ENCODE results near the gene C1QTNF12. TPM values are rescaled to one million over a fixed set of nuclear protein-coding genes. Genes with fewer than 3 reads are reported as not detected.

The C1QTNF12 gene
- total RNA-seq, 1 experiment from 2014 or later, result 0.57 TPM

- peak; percentile 74 for DNase-seq (ENCODE audit: low read depth)
Measured at GRCh38 chr1:1281533-1282321, 35.2 kb upstream of the C1QTNF12 start.

- DNase-seq (ENCODE audit: low read depth), result no peak
Measured at GRCh38 chr1:1280782-1281481, 34.4 kb upstream of the C1QTNF12 start.

- DNase-seq (ENCODE audit: low read depth), result no peak
Measured at GRCh38 chr1:1279028-1279427, 32.5 kb upstream of the C1QTNF12 start.

GRCh38 chr1:1278620-1279019 is 32.1 kb upstream of the C1QTNF12 start:
- DNase-seq (ENCODE audit: low read depth), result no peak

GRCh38 chr1:1275836-1276235 is 29.3 kb upstream of the C1QTNF12 start:
- no peak for DNase-seq (ENCODE audit: low read depth)

GRCh38 chr1:1274931-1275431 is 28.5 kb upstream of the C1QTNF12 start:
- DNase-seq (ENCODE audit: low read depth), result no peak

GRCh38 chr1:1274299-1274930 is 27.9 kb upstream of the C1QTNF12 start:
- DNase-seq (ENCODE audit: low read depth), result no peak

GRCh38 chr1:1273512-1274298 is 27.2 kb upstream of the C1QTNF12 start, which contains the start of gene UBE2J2:
Gene UBE2J2, minus strand, starts transcription at chr1:1273854. Its CDS starts 5,862 bp downstream, at chr1:1267992.
- peak; percentile 82 for DNase-seq (ENCODE audit: low read depth)

GRCh38 chr1:1273209-1273511 is 26.6 kb upstream of the C1QTNF12 start:
- no peak for DNase-seq (ENCODE audit: low read depth)

GRCh38 chr1:1272341-1273208 is 26.1 kb upstream of the C1QTNF12 start:
- no peak for DNase-seq (ENCODE audit: low read depth)

GRCh38 chr1:1270813-1271212 is 24.3 kb upstream of the C1QTNF12 start:
- no peak for DNase-seq (ENCODE audit: low read depth)

- DNase-seq (ENCODE audit: low read depth), result no peak
Measured at GRCh38 chr1:1268284-1268682, 21.8 kb upstream of the C1QTNF12 start.

- DNase-seq (ENCODE audit: low read depth), result no peak
Measured at GRCh38 chr1:1267488-1268283, 21.2 kb upstream of the C1QTNF12 start.

- DNase-seq (ENCODE audit: low read depth), result peak; percentile 98
Measured at GRCh38 chr1:1264868-1265272, 18.3 kb upstream of the C1QTNF12 start.

- DNase-seq (ENCODE audit: low read depth), result peak; percentile 38
Measured at GRCh38 chr1:1264026-1264425, 17.5 kb upstream of the C1QTNF12 start.

GRCh38 chr1:1262758-1263157 is 16.2 kb upstream of the C1QTNF12 start:
- no peak for DNase-seq (ENCODE audit: low read depth)

GRCh38 chr1:1262071-1262470 is 15.5 kb upstream of the C1QTNF12 start:
- DNase-seq (ENCODE audit: low read depth), result no peak

GRCh38 chr1:1260843-1261560 is 14.5 kb upstream of the C1QTNF12 start:
- no peak for DNase-seq (ENCODE audit: low read depth)

- DNase-seq (ENCODE audit: low read depth), result no peak
Measured at GRCh38 chr1:1259951-1260600, 13.6 kb upstream of the C1QTNF12 start.

Measured in LHCN-M2 (cell line).